Psoas muscle (tissue), 8 donors: ENCODE results near the gene LRRC4C. TPM values are rescaled to one million over a fixed set of nuclear protein-coding genes. Genes with fewer than 3 reads are reported as not detected.

ENCODE experiments used
- ATAC-seq, 4 donors: fragments of 200-7000 bp; cut with Tn5 transposase; one replicate each; pipeline ENCODE4 v1.9.1; 2020; ENCODE audit warnings: moderate library complexity in 3 of 4, mild to moderate bottlenecking in 2 of 4
- DNase-seq, 2 donors: peaks; one replicate each; pipeline ENCODE4 v3.0.0-alpha.2; 2020
- H3K27ac ChIP-seq: fragments of 200-600 bp; one replicate; pipeline ENCODE4 v1.8.0; 2022
- H3K27me3 ChIP-seq, 3 donors: fragments of 200-600 bp in 1 of 3; one replicate each; pipeline versions ENCODE4 v1.6.1 to v1.8.0; 2013 to 2022; ENCODE audit warnings: low read length in 2 of 3, mild to moderate bottlenecking in 2 of 3, moderate library complexity in 1 of 3; ENCODE audit not compliant: insufficient read depth in 3 of 3
- H3K36me3 ChIP-seq, 2 donors: fragments of 200-600 bp in 1 of 2; one replicate each; pipeline versions ENCODE4 v1.6.1 to v1.8.0; 2013 to 2022; ENCODE audit warnings: low read depth in 1 of 2, mild to moderate bottlenecking in 1 of 2, moderate library complexity in 1 of 2; ENCODE audit not compliant: insufficient read depth in 1 of 2
- H3K4me1 ChIP-seq: fragments of 200-600 bp; one replicate; pipeline ENCODE4 v1.8.0; 2022
- H3K4me3 ChIP-seq: fragments of 200-600 bp; one replicate; pipeline ENCODE4 v1.8.0; 2022; ENCODE audit warnings: mild to moderate bottlenecking
- H3K9me3 ChIP-seq: fragments of 200-600 bp; one replicate; pipeline ENCODE4 v1.8.0; 2022
- WGBS, 3 donors: extraction: QIAGEN DNeasy Blood & Tissue Kit; methylation state at CpG; one replicate each; pipeline versions ENCODE4 v1.1.6 to v1.1.7; 2013; 5-methylcytosine and 5-hydroxymethylcytosine counted together
- intact Hi-C, 2 donors: fragments of 100-400 bp; cut with DNase I; formaldehyde crosslinking; loops; one replicate each; pipeline versions ENCODE4 v1.11.0 to v1.14.2; 2022
- polyA plus RNA-seq, 3 donors: library from polyadenylated mRNA; stranded (reverse); fragments of 200-250 nt; gene quantifications; one replicate each; pipeline ENCODE4 v1.2.3, GENCODE V29; 2013
- total RNA-seq, 4 donors: library from RNA; stranded (reverse); fragmentation: NEBNext Ultra II Directional in 2 of 4; extraction: Animal tissue kit (Norgen Biotek cat#: 25700) in 2 of 4; gene quantifications; one replicate each; pipeline versions ENCODE4 v1.2.1 to v1.2.4, GENCODE V29; 2021 to 2023
- TF ChIP-seq, protein P1 (sequence below): fragments of 200-600 bp; IDR thresholded peaks from one replicate; pipeline ENCODE4 v1.8.0; 2022; ENCODE audit warnings: antibody characterized with exemption
- donor health status: healthy with polysubstance abuse.
- donor health status: DM: no; HTN: no; CAD: no; lungs with moderate emphysema.
- donor health status: Bipolar disorder and iron deficiency.
- donor health status: healthy.
- donor health status: DM: yes; HTN: yes; CAD: no.
- donor health status: DM: no; HTN: no; CAD: no.
- donor health status: DM: no; HTN: no; CAD: no.
- donor health status: DM: yes; HTN: yes; CAD: no.

The LRRC4C gene
- total and polyA plus RNA-seq, 7 donors = 0.04 to 0.34 (median 0.12) TPM; not detected in 1

DNA sequence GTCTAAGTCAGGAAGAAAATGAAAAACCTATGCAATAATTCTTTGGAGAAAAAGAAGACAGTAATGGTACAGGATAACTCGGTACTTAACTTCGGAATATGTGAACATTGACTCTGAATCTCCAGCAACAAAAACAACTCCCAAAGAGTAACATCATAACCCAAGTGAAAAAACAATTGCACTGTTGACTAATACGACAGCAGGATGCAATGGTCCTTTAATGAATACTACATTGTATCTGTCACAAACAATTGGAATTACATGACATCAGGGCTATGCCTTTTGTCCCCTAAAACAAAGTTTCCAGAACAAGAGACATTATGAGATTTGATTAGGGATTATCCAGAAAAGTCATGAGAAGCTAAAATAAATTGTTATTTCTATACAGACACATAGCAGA, 1065.9 kb downstream of the LRRC4C start:
- WGBS, 3 donors = 71 to 80% (median 75%) methylated on average over 3 of the region's 3 CpGs
- TF ChIP-seq, protein P1, sequence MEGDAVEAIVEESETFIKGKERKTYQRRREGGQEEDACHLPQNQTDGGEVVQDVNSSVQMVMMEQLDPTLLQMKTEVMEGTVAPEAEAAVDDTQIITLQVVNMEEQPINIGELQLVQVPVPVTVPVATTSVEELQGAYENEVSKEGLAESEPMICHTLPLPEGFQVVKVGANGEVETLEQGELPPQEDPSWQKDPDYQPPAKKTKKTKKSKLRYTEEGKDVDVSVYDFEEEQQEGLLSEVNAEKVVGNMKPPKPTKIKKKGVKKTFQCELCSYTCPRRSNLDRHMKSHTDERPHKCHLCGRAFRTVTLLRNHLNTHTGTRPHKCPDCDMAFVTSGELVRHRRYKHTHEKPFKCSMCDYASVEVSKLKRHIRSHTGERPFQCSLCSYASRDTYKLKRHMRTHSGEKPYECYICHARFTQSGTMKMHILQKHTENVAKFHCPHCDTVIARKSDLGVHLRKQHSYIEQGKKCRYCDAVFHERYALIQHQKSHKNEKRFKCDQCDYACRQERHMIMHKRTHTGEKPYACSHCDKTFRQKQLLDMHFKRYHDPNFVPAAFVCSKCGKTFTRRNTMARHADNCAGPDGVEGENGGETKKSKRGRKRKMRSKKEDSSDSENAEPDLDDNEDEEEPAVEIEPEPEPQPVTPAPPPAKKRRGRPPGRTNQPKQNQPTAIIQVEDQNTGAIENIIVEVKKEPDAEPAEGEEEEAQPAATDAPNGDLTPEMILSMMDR = no peak
- Histone ChIP-seq H3K36me3 (no peaks in the 10 kb centered on the region), H3K27ac (no peak overlapping the region), H3K9me3 (no peaks in the 10 kb centered on the region), H3K27me3 (no peaks in the 10 kb centered on the region), H3K4me1 (no peaks in the 10 kb centered on the region), H3K4me3 (no peak overlapping the region)
- no peak for ATAC-seq
- no peak for DNase-seq
- intact Hi-C loops = no loop called here

DNA sequence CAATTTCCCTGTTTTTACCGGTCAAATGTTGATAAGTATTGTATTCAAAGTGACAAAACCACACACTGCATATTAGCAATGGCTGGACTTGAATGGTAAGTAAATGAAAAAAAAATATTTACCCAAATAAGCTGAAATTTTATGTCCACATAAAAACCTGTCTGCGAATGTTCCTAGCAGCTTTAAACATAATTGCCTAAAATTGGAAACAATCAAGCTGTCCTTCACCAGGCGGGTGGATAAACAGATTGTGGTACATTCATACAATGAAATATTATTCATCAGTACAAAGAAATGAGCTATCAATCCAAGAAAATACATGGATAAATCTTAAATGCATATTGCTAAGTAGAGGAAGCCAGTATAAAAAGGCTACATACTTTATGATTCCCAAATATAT, 1067.8 kb downstream of the LRRC4C start:
- no peaks in the 10 kb centered on the region for H3K9me3 ChIP-seq
- no peak overlapping the region for H3K27ac ChIP-seq
- DNase-seq (no peak), ATAC-seq (no peak)
- no peak overlapping the region for H3K4me3 ChIP-seq
- TF ChIP-seq, protein P1 = no peak
- no peaks in the 10 kb centered on the region for H3K27me3 ChIP-seq
- WGBS, 3 donors = 85 to 87% (median 86%) methylated on average over 3 of the region's 3 CpGs
- H3K36me3 ChIP-seq = no peaks in the 10 kb centered on the region
- H3K4me1 ChIP-seq = no peaks in the 10 kb centered on the region
- intact Hi-C loops = no loop called here

DNA sequence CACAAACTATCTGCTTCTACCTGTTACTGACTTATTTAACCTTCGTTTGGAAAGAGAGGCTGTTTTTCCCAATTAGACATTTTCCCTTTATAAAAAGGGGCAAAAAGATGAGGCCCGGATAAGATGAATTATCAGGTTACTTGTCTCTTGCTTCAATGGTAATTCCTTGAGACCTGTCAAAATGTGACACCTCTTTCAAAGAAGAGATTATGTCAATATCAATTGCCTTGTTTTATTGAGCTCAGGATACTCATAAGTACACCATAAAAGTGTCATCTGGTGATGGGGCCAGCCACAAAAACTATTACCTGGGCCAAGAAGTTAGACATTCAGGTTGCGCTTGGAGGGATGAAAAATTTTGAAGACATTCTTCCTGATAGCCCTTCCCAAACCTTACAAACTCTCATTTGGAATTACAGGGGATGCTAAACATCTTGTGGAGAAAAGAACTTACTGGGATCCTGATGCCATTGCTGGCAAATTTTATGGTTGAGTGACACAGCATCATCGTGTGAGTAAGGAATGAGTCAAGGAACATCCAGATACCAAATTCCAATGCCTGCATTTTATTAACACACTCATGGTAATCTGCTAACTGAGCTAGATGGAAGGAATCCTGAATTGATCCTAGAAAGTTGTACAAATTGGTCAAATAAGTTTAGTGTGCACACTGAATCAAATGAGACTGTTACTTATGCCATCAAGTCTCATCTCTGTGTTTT, 1071.2 kb downstream of the LRRC4C start:
- ATAC-seq = no peak
- H3K9me3 ChIP-seq = no peaks in the 10 kb centered on the region
- intact Hi-C loops = no loop called here
- 49 to 55% (median 49%) methylated on average over 4 of the region's 4 CpGs for WGBS, 3 donors
- H3K4me3 ChIP-seq = no peak overlapping the region
- H3K36me3 ChIP-seq = no peaks in the 10 kb centered on the region
- no peak overlapping the region for H3K27ac ChIP-seq
- H3K27me3 ChIP-seq = no peaks in the 10 kb centered on the region
- H3K4me1 ChIP-seq = no peaks in the 10 kb centered on the region
- TF ChIP-seq, protein P1 = no peak
- DNase-seq = no peak

DNA sequence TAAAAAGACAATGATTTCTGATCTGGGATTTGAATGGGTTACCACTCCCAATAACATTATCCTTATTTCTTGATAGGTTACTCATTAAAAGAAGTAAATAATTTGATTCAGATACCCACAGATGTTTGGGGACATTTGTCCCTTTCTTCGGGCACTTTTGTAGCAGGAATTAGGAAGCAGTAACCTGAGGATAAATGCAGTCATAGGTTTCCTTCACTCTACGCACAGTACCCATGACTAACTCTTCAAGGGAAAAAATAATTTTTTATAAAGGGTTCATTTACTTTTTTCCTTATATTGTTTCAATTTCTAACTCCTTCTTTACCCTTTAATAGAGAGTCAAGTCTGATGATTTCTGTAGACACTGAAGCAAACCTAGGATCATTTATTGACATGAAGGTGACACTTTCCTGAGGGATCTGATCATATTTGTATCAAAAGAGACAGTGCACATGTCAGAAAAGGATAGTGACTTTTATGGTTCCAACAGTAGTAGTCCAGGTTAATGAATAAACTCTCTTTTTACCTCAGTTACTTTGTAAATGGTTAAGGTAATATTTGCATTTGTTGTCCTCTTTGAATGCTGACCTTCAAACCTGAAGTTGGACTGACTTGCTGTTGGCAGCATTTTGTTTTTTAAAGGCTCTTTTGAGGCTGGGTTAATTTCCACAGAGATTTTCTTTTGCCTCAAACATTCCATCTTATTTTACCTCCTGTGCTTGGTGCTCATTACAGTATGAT, 1072.0 kb downstream of the LRRC4C start:
- H3K27ac ChIP-seq = no peak overlapping the region
- no peak overlapping the region for H3K4me3 ChIP-seq
- H3K9me3 ChIP-seq = no peaks in the 10 kb centered on the region
- intact Hi-C loops = no loop called here
- H3K27me3 ChIP-seq = no peaks in the 10 kb centered on the region
- no peak for ATAC-seq
- H3K4me1 ChIP-seq = no peaks in the 10 kb centered on the region
- 61 to 77% (median 66%) methylated on average over 2 of the region's 2 CpGs for WGBS, 3 donors
- no peaks in the 10 kb centered on the region for H3K36me3 ChIP-seq
- TF ChIP-seq, protein P1 = no peak
- DNase-seq = no peak
